Activated CD4-positive, CD25-positive, alpha-beta regulatory T cell treated with anti-CD3 and anti-CD28 coated beads, Interleukin-2, amount 50 U/mL, for 72 hours (primary cell): Measurements from ENCODE around the gene PPP2R5C.
"Not testable (repeated sequence)": the region's sequence is repeated elsewhere in the genome, so short reads cannot be mapped to it uniquely, and the experiment has no call there.

Source experiments
- DNase-seq: peaks from one replicate; pipeline ENCODE4 v3.0.0; 2021

Gene PPP2R5C

GRCh38 chr14:101761032-101761880 is at the start of gene PPP2R5C:
Gene PPP2R5C (plus strand): TSS chr14:101761709. CDS start chr14:101761894, 185 bp downstream.
- peak; percentile 86 for DNase-seq

- not testable (repeated sequence) for DNase-seq
Measured at GRCh38 chr14:101711857-101712233, 49.7 kb upstream of the PPP2R5C start.

GRCh38 chr14:101712341-101712740 is 49.2 kb upstream of the PPP2R5C start:
- DNase-seq, result not testable (repeated sequence)

GRCh38 chr14:101713091-101713490 is 48.4 kb upstream of the PPP2R5C start:
- DNase-seq, result not testable (repeated sequence)

- DNase-seq, result no peak
Measured at GRCh38 chr14:101713621-101714349, 47.7 kb upstream of the PPP2R5C start.

GRCh38 chr14:101714394-101714793 is 47.1 kb upstream of the PPP2R5C start:
- no peak for DNase-seq

GRCh38 chr14:101715210-101716076 is 46.1 kb upstream of the PPP2R5C start:
- no peak for DNase-seq

GRCh38 chr14:101716077-101716950 is 45.2 kb upstream of the PPP2R5C start:
- DNase-seq, result no peak

GRCh38 chr14:101716956-101717662 is 44.4 kb upstream of the PPP2R5C start:
- DNase-seq, result no peak

- no peak for DNase-seq
Measured at GRCh38 chr14:101717663-101718490, 43.6 kb upstream of the PPP2R5C start.

GRCh38 chr14:101719045-101719645 is 42.4 kb upstream of the PPP2R5C start:
- no peak for DNase-seq

- no peak for DNase-seq
Measured at GRCh38 chr14:101719708-101720107, 41.8 kb upstream of the PPP2R5C start.

- no peak for DNase-seq
Measured at GRCh38 chr14:101721111-101721510, 40.4 kb upstream of the PPP2R5C start.

GRCh38 chr14:101721951-101722661 is 39.4 kb upstream of the PPP2R5C start:
- DNase-seq, result peak; percentile 67

- no peak for DNase-seq
Measured at GRCh38 chr14:101723061-101723595, 38.4 kb upstream of the PPP2R5C start.

- not testable (repeated sequence) for DNase-seq
Measured at GRCh38 chr14:101725652-101726051, 35.9 kb upstream of the PPP2R5C start.

- no peak for DNase-seq
Measured at GRCh38 chr14:101726295-101726953, 35.1 kb upstream of the PPP2R5C start.

GRCh38 chr14:101726954-101727302 is 34.6 kb upstream of the PPP2R5C start:
- DNase-seq, result no peak
